Right ventricle myocardium superior (tissue), 1 donor: ENCODE measurements around the gene TMEM63A. TPM values are rescaled to one million over a fixed set of nuclear protein-coding genes. Genes with fewer than 3 reads are reported as not detected.
"Not testable (repeated sequence)": the region's sequence is repeated elsewhere in the genome, so short reads cannot be mapped to it uniquely, and the experiment has no call there.

Experiments
- ATAC-seq: fragments of 200-7000 bp; cut with Tn5 transposase; one replicate; pipeline ENCODE4 v1.9.1; 2020; ENCODE audit warnings: mild to moderate bottlenecking; ENCODE audit not compliant: poor library complexity
- DNase-seq: peaks from one replicate; pipeline ENCODE4 v3.0.0-alpha.2; 2020
- intact Hi-C: fragments of 100-400 bp; cut with DNase I; formaldehyde crosslinking; loops from one replicate; pipeline ENCODE4 v1.11.2; 2022
- long read RNA-seq: library from polyadenylated mRNA; unstranded; transcript quantifications from one replicate; pipeline ENCODE4 v2.0.0, GENCODE V29; 2021
- total RNA-seq: library from RNA; stranded (reverse); fragmentation: NEBNext Ultra II Directional; extraction: Animal tissue kit (Norgen Biotek cat#: 25700); gene quantifications from one replicate; pipeline ENCODE4 v1.2.1, GENCODE V29; 2021
- donor health status: DM: no; HTN: yes; CAD: no; lungs with severe emphysema.

TMEM63A gene
- total RNA-seq: 37.0 TPM
- long read RNA-seq, full-length matches to known transcripts: 12 of 58 reads
- long read RNA-seq, partial matches to known transcripts: 26 of 58 reads
- long read RNA-seq, other reads (novel, unspliced or antisense): 20 of 58 reads

DNA sequence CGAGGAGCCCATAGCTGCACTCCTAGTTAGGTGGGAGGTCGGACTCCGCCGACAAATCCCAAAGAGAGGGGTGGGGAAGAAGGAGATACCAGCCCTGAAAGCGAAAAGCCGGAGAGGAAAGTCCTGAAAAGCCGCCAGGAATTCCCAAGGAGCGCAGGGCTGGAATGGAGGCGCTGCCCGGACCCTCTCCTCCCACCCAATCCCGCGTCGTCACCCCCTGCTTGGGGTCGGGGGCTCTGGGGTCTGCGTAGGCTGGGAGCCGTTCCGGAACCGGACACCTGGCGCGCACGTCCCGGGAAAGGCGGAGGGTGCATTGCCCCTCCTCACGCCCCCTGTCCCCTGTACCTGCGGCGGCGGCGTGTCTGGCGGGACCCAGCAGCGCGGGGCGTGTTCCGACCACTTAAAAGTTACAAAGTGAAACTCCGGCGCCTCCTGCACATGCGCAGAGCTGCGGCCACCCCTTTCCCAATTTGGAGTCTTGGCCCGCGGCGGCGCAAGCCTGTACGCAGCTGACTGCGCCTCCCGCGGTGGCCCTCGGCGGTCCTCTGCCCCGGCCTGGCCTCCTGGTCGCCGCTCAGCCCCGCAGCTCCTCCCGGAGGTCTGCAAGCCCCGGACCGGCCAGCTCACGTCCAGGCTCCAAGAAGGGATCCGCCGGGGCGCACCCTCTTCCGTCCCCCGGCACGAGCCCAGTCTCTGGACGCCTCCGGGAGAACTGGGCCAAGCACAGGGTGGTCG is at the start of gene TMEM63A:
TMEM63A (minus strand) TSS at position 422 of the 735 bp plus-strand sequence. CDS start 4,800 bp downstream, outside the sequence.
- intact Hi-C loops: loop anchor here (2.0 kb wide), 1 partner anchor 71 kb away; the partner anchor contains the start of gene EPHX1
- ATAC-seq (peak; percentile 93), DNase-seq (peak; percentile 98)

GRCh38 chr1:225931270-225932136 is 49.3 kb upstream of the TMEM63A start:
- intact Hi-C loops: no loop called here
- DNase-seq: no peak
- ATAC-seq: no peak

DNA sequence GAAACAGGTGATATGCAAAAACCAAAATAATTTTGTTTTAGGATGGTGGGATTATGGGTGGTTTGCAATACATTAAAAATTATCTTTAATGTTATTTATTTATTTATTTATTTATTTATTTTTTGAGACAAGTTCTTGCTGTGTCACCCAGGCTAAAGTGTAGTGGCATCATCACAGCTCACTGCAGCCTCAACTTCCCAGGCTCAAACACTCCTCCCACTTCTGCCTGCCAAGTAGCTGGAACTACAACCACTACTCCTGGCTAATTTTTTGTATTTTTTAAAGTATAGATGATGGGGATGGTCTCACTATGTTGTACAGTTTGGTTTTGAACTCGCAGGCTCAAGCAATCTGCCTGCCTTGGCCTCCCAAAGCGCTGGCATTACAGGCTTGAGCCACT is 48.4 kb upstream of the TMEM63A start:
- DNase-seq (no peak), ATAC-seq (no peak)
- intact Hi-C loops: no loop called here

DNA sequence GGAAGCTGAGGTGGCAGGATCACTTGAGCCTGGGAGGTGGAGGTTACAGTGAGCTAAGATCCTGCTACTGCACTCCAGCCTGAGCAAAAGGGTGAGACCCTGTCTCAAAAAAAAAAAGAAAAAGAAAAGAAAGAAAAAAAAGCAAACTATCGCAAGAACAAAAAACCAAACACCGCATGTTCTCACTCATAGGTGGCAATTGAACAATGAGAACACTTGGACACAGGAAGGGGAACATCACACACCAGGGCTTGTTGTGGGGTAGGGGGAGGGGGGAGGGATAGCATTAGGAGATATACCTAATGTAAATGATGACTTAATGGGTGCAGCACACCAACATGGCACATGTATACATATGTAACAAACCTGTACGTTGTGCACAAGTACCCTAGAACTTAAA is 47.3 kb upstream of the TMEM63A start:
- ATAC-seq, intact Hi-C loops, DNase-seq: not testable (repeated sequence)

DNA sequence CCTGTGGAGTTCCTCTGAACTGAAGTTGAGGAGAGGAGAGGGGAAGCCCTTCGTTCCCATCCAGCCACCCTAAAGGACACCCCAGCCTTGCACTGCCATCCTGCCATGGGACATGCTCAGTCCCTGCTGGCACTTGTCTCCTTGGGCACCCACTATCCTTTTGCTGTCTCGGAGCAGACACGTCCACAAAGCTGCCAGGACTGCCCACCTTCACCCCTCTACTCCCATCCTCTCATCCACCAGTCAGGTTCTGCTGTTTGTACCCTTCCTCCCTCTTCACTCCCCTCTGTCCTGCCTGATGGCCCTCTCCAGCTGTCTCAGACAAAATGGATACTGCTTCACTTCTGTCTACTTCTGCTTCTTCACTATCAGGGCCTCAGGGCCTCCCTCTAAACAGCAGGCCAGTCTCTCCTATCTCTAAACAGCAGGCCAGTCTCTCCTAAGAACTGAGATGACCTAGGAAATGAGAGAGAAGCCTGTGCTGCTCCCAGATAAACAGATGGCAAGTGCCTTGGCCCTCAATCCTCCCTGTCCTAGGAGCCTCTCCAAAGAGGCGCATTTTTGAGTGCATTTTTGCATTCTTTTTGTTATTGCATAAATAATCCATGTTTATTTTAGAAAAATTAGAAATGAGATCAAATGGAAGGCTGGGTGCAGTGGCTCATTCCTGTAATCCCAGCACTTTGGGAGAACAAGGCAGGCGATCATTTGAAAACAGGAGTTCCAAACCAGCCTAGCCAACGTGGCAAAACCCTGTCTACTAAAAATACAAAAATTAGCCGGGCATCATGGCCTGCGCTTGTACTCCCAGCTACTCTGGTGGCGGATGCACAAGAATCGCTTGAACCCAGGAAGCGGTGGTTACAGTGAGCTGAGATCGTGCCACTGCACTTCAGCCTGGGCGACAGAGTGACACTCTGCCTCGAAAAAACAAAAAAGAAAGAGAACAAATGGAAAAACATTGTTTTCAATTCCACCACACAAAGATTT is 46.3 kb upstream of the TMEM63A start:
- intact Hi-C loops: no loop called here
- peak; percentile 9 for DNase-seq
- no peak for ATAC-seq

DNA sequence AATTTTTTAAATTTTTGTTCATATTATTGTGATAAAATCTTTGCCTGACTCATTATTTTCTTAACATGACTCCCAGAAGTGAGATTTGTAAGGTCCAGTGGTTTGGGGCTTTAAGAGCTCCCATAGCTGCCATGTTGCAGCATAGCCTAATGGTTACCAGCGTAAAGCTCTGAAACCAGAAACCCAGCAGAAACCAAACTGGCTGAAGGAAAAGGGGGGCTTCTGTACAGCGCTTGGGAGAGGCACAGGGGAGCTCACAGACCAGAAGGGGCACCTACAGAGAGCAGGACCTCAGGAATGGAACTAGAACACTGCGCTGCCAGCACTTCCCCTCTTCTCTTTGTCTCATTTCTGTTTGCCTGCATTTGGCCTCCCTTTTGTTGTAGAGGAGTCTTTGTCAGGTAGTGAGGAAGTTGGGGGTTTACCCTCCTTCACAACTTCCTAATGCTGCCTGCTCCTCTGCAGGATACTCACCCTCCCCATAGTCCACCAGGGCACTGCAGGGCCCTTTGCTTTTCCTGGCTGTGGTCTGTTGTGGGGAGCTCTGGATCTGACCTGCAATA is 44.5 kb upstream of the TMEM63A start:
- intact Hi-C loops: no loop called here
- peak; percentile 0 for DNase-seq
- no peak for ATAC-seq

DNA sequence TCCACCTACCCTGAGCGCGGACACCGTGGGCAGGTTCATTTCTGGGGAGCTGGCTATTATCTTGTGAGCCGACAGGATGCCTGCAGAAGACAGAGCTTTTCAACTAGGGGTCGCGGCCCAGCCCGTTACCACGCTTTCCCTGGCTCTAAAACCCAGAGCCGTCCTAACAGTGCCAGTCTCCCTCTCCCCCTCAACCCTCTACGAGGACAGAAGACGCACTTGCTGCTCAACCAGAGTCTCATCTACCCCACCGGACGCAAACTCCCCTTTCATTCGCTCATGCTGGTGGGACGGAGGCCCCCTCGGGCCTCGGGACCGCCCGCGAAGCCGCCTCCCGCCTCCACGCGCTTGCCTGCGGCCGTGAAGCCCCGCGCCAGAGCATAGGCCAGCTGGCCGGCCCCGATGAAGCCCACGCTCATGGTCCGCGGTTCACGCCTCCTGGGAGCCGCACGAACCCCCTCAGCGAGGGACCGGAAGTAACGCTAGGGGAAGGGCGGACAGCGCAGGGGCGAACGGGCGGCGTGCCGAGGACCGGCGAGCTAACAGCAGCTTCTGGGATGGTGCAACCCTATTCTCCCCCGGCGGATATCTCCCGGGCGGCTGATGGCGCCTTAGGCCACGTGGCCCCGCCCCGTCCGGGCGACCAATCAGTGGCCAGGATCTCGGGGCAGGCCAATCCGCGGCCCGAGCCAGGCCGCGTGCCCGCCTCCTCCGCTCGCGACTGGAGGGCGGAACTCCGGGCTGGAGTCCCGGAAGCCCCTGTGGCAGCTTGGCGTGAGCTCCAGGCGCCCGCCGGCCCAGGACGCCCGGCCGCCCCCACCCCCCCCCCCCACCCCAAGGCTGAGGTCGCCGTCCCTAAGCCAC is 41.7 kb upstream of the TMEM63A start, which contains the start of gene PYCR2:
PYCR2 (minus strand) TSS at position 559 of the 864 bp plus-strand sequence; CDS start at position 419, 140 bp downstream.
- ATAC-seq: peak; percentile 100
- intact Hi-C loops: no loop called here
- peak; percentile 98 for DNase-seq

DNA sequence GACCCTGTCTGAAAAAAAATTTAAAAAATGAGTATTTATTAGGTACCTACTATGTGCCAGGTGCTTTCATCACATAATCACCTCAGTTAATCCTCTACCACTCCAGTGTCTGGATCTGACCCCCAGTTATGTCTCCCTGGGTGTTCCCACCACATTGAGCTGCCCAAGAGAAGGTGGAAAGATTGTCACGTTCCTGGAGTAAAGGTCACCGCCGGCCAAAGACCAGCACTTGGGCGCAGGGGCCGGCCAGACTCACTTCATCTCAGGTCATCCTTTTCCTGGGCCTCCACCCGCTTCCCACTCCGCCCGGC is 41.2 kb upstream of the TMEM63A start:
- DNase-seq (no peak), ATAC-seq (no peak)
- intact Hi-C loops: no loop called here

GRCh38 chr1:225921734-225922709 is 39.8 kb upstream of the TMEM63A start:
- DNase-seq: peak; percentile 32
- ATAC-seq: no peak
- intact Hi-C loops: no loop called here

- ATAC-seq: no peak
- DNase-seq: peak; percentile 87
- intact Hi-C loops: no loop called here
Measured at GRCh38 chr1:225919906-225920305, 37.7 kb upstream of the TMEM63A start.

DNA sequence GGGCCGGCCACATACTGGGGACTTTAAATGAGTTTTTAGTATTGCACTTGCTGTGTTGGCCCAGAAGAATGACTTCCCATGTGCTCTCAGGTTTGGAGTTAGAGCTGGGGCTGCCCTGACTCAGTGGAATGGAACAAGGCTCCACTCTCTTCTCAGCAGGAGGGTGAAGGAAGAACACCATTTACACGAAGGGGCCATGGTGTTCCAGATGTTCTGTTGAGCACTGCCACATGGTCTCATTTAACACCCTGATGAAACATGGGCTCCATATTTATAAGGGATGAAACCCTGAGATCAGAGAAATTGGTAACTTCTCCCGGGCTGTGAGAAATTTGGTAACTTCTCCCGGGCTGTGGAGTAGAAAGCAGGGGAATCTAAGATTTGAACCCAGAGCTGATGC is 36.1 kb upstream of the TMEM63A start:
- peak; percentile 12 for DNase-seq
- intact Hi-C loops: no loop called here
- ATAC-seq: no peak

DNA sequence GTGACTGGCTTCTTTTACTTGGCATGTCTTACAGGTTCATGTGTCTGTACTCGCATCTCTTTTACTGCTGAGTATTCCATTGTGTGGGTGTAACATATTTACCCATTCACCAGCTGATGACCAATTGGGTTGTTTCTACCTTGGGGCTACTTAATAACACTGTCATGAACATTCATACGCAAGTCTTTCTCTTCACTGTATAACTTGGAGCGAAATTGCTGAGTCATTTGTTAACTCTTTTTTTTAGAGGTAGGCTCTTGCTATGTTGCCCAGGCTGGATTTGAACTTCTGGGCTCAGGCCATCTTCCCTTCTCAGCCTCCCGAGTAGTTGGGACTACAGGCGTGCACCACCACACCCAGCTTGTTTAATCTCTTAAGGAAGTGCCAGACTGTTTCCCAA is 35.4 kb upstream of the TMEM63A start:
- intact Hi-C loops: no loop called here
- DNase-seq (peak; percentile 2), ATAC-seq (no peak)

DNA sequence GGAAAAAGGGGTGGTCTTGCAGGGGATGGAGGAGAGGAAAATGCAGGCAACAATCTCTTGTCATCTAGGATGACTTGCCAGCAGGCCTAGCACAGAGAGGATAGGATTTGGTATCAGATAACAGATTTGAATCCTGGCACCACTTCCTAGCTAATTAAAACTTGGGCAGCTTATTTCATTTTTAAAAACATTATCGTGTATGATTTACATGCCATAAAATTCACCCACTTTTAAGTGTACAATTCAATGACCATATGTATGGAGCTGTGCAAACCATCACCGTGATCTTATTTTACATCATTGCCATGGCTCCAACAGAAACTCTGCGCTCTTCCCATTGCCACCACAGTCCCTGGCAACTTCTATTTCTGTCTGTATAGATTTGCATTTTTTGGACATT is 34.9 kb upstream of the TMEM63A start:
- intact Hi-C loops: no loop called here
- DNase-seq (no peak), ATAC-seq (no peak)

DNA sequence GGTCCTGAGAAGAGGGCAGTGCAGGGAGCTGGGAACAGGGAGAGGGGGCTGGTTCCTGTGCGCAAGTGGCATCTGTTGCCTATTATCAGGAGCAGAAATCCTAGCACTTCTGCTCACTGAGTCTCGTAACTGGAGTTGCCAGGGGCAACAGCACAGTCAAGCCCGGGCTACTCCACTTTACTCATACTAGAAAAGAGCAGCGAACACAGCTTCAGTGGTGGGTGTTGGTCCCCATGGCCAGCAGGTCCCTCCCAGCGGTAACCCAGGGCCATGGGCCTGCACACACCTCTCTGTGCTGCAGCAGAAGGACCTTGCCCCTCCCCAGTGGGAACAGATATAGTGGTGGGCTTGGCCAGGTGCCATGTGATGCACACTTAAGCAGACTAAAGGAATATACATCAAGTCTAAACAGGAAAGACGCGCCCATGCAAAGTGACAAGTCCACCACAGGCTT is 33.4 kb upstream of the TMEM63A start:
- DNase-seq (peak; percentile 24), ATAC-seq (no peak)
- intact Hi-C loops: no loop called here

- DNase-seq (no peak), ATAC-seq (no peak)
- intact Hi-C loops: loop anchor here (5.0 kb wide), 1 partner anchor 143 kb away; no protein-coding TSS in a partner anchor
Measured at GRCh38 chr1:225914947-225915346, 32.8 kb upstream of the TMEM63A start.

DNA sequence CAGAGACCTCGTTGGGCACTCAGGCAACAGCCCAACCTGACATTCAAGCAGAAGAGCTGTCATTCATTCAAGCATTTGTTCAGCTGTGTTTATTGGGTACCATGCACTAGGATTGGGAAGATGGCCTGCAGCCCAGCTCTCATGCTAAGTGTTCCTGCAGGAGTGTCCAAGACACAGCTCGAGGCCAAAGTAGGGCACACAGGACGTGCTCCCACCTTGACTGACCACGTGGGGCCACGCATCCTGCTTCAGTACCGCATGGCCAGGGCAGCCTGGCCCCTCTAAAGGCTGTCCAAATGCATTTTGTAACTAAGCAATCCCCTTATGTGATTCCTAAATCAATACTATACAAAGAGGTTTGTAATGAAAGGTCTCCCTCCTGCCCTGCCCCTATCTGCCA is 32.2 kb upstream of the TMEM63A start:
- intact Hi-C loops: loop anchor here (5.0 kb wide), 1 partner anchor 142 kb away; no protein-coding TSS in a partner anchor
- DNase-seq (peak; percentile 16), ATAC-seq (no peak)
